Colon (tissue), 2 donors: ENCODE data around the gene NR1D2.
"Not testable (repeated sequence)": the region's sequence is repeated elsewhere in the genome, so short reads cannot be mapped to it uniquely, and the experiment has no call there.

Experiments used
- FAIRE-seq: peaks from 2 replicates; lab custom pipeline; 2012; peaks lifted over from hg19 to GRCh38; lab: Jason Lieb, UNC
- donor health status: control.
- donor health status: control.

NR1D2 gene

DNA sequence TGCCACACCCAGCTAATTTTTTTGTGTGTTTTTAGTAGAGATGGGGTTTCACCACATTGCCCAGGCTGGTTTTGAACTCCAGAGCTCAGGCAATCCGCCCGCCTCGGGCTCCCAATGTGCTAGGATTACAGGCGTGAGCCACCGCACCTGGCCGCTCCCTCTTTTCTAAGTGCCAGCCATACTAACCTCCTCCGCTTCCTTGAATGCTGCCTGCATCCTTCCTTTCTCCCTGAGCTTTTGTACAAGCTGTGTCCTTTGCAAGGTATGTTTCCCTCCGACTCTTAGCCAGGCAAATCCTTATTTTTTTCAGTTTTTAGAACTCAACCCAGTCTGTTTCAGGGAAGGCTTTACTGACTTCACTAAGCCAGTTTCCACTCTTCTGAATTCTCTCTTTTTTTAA is 60.6 kb downstream of the NR1D2 start:
- FAIRE-seq: no peak

DNA sequence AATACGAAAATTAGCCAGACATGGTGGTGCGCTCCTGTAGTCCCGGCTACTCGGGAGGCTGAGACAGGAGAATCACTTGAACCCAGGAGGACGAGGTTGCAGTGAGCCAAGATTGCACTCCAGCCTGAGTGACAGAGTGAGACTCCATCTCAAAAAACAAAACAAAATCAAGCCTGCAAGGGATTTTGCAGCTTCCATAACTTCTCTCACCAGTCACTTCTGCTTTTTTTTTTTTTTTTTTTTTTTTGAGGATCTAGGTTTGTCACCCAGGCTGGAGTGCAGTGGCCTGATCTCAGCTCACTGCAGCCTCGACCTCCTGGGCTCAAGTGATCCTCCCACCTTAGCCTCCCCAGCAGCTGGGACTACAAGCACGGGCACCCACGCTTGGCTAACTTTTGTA is 65.7 kb downstream of the NR1D2 start:
- not testable (repeated sequence) for FAIRE-seq

DNA sequence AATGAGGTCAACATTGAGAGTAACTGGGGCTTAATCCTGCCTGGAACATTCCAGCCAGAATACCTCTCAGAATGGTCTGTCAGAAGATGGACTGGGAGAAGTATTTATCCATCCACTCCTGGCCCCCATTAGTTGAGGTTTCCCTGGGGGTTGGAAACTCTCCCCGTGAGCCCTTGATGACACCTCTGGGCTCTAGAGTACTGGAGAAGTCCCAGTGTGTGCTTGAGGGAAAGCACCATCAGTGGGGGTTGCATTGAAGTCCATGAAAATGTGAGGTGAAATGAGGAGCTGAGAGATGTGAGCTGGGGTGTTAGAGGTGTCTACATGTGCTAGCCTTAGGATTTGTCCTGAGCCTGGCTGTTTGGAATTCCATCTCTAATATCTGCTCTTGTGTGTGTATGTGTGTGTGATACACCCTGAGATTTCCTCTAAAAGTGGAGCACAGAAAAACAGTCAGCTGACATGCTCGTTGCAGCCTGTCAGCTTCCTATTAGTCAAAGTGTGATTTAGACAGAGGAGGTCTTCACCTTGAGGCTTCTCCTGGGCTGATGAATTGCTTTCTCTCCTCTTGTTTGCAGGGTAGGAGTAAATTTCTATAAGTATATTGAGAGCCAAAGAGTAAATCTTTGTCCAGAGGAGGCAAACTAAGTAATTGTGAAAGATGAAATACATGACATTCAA is 67.6 kb downstream of the NR1D2 start:
- FAIRE-seq: no peak

DNA sequence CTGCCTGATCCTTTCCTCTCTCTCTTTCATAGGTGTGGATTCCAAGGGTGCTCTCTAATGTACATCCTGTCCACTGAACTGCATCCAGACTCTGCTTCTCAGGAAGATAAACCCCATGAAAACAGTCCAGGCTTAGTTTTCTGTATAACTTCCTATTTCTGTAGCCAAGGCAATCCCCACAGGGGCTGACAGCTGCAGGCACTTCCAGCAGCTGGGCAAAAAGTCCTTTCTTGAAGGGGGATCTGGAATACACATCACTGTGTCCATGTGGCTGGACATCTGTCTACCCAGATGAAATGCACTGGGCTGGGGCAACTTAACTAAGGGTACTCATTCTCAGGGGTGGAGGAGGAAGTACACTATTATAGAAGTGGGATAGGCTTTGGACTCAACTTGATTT is 72.2 kb downstream of the NR1D2 start:
- FAIRE-seq: no peak

DNA sequence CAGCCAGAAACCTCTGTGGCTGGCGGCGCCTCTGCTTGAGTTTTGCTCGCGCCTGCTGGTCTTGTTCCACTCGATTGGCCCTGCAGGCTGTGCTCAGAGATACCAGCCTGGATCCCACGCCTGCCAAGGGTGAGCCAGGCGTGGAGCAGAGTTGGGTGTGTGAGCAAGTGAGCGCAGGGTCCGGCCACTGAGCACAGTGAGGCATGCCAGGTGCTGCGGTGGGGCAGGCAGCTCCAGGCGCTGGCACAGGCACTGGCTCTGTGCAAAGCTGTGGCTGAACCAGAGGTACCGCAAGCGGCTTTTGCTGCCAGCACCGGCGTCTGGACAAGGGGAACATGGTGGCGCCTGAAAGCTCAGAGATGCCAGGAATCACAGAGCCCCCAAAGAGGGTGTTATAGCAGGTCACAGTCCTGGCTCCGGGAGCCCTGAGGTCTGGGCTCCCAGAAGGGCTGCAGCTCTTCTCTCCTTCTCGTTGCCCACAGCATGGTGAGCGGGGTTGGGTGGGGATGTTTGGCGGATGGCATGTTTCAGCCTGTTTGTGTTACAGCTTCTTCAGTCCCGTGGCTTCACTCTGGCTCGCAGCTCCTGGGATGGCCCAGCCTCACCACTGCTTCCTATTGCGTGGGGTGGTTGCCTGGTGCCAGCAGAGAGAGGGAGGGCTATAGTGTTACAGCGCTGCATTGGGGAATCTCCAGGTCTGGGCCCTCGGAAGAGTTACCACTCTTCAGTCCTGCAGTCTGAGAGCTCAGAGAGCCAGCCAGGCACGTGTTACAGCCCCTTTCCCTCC is 73.9 kb downstream of the NR1D2 start:
- no peak for FAIRE-seq

DNA sequence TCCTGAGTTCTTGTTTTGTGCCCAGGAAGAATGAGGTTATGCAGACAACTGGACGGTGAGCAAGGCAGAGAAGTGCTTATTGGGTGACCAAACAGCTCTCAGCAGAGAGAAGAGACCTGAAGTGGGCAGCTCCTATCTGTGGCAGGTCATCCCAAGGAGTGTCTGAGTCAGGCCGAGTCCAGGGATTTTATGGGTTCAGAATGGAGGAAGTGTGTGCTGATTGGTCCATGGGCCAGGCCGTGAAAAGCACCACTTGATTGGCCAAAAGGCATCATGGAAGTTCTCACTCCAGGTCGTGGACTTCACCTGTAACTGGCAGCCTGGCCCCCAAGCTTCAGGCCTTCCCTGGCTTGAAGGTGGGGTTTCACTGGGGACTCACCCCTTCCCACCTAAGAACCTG is 74.5 kb downstream of the NR1D2 start:
- FAIRE-seq: no peak

DNA sequence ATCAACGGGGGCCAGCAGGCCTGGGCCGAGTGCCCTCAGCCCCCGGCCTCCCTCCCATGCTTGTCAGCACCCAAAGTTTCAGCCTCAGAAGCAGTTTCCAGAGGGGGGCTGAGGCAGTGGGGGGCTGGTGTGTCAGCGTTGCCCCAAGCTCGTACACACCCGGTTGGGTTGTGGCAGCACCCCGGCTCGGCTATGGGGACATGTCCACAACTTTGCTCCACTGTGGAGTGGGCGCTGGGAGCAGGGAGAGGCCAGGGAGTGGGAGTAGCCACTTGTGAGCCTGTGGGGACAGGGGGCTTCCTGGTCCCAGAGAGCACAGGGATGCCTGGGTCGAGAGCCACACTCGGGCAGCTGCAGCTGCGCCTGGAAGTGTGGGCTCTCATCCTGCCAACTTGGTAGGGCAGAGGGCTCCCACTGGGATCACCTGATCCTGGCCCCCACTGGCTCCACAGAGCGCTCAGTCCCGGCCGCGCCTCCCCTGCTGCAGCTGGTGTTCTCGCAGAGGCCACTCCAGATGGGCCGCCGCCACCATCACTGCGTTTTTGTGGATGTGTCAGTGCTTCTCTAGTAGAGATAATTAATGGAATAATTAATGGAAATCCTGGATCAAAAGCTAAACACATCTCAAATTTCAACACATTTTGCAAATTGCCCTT is 75.1 kb downstream of the NR1D2 start:
- FAIRE-seq: no peak

DNA sequence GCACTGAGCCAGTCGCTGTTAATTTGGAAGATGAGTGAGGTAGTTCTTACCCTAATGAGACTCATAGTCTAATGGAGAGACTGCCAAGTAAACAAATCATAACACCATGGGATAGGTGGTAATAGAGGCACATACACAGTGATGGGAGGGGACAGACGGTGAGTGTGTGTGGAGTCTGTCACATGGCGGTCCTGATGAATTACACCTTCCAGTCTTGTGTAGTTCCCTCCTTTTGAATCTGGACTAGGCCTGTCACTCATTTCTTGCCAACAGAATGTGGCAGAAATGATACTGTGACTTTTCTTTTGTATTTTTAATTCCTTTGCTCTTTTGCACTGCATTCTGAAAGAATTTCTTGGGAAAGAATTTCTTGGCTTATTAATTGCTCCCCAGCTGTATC is 78.1 kb downstream of the NR1D2 start:
- FAIRE-seq: no peak

DNA sequence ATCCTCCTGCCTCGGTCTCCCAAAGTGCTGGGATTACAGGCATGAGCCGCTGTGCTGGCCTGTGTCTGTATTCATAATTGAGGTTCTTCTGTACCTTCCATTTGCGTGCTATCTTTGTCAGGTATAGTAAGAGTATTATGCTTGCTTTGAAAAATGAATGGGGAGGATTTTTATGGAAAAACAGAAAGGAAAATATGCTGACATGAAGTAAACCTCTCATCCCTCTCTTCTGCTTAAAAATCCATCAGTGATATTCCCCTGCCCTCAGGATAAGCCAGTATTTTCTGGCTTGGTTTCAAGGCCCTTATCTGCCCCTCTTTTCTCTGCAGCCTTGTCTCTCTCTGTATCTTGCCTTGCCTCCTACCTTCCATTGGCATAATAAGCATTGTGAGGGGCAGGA is 80.7 kb downstream of the NR1D2 start:
- FAIRE-seq: no peak

DNA sequence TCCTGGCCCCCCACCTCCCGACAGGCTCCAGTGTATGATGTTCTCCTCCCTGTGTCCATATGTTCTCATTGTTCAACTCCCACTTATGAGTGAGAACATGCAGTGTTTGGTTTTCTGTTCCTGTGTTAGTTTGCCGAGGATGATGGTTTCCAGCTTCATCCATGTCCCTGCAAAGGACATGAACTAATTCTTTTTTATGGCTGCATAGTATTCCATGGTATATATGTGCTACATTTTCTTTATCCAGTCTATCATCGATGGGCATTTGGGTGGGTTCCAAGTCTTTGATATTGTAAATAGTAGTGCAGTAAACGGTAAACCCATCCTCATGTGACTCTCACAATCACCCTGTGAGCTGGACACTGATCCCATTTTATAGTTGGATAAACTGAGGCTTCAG is 81.6 kb downstream of the NR1D2 start:
- not testable (repeated sequence) for FAIRE-seq

DNA sequence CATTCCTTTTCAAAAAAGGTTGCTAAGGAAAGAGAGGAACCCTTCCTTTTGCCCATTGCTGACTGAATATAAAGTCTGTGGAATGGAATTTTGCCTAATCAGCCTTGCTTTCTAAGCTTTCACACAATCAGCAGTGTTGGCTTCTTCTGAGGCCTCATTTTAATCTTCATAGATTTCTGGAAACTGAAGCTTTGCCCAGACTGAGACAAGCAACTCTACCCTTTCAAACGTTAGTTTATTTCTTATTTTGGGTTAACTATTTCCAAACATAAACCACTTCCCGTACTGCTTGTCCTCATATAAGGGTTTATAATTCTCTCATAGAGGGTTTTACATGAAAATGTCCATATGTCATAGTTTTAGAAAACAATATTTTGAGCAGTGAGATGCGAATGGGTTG is 82.9 kb downstream of the NR1D2 start:
- FAIRE-seq: no peak
